HG03565 (cell line): ENCODE measurements around the gene ZNF227.
"Not testable (repeated sequence)": the region's sequence is repeated elsewhere in the genome, so short reads cannot be mapped to it uniquely, and the experiment has no call there.

Experiments used
- ATAC-seq: cut with Tn5 transposase; IDR thresholded peaks from one replicate; pipeline ENCODE4 v1.9.1; 2021; ENCODE audit warnings: mild to moderate bottlenecking, moderate library complexity; ENCODE audit not compliant: unreplicated experiment

The ZNF227 gene

DNA sequence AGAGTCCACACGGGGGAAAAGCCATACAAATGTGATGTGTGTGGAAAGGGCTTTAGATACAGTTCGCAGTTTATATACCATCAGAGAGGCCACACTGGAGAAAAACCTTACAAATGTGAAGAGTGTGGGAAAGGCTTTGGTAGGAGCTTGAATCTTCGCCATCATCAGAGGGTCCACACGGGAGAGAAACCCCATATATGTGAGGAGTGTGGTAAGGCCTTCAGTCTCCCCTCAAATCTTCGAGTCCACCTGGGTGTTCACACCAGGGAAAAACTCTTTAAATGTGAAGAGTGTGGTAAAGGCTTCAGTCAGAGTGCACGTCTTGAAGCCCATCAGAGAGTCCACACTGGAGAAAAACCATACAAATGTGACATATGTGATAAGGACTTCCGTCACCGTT, 24.1 kb downstream of the ZNF227 start:
- ATAC-seq, result no peak

DNA sequence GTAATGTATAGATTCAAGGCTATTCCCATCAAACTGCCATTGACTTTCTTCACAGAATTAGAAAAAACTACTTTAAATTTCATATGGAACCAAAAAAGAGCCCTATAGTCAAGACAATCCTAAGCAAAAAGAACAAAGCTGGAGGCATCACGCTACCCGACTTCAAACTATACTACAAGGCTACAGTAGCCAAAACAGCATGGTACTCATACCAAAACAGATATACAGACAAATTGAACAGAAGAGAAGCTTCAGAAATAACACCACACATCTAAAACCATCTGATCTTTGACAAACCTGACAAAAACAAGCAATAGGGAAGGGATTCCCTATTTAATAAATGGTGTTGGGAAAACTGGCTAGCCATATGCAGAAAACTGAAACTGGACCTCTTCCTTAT, 40.0 kb downstream of the ZNF227 start:
- ATAC-seq, result not testable (repeated sequence)

DNA sequence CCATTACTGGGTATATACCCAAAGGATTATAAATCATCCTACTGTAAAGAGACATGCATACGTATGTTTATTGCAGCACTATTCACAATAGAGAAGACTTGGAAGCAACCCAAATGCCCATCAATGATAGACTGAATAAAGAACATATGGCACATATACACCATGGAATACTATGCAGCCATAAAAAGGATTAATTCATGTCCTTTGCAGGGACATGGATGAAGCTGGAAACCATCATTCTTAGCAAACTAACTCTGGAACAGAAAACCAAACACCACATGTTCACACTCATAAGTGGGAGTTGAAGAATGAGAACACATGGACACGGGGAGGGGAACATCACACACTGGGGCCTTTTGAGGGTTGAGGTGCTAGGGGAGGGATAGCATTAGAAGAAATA, 41.1 kb downstream of the ZNF227 start:
- ATAC-seq, result not testable (repeated sequence)

DNA sequence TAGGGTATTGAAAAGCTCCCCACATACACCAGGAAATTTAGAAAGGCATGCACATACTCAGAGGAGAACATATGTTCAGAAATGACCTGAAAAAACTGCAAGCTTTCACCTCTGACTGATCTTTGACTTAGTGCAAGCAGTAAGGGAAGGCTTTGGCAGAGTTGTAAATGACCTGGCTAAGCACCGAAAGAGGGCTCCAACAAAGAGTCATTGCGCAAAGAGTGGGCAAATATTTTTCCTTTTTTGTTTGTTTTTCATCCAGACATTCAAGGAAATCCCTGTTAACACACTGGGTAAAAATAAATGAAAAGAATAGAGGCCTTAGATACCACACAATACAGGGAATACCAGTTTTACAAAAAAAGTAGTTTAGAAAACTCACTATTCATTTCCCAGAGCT, 42.2 kb downstream of the ZNF227 start:
- no peak for ATAC-seq

DNA sequence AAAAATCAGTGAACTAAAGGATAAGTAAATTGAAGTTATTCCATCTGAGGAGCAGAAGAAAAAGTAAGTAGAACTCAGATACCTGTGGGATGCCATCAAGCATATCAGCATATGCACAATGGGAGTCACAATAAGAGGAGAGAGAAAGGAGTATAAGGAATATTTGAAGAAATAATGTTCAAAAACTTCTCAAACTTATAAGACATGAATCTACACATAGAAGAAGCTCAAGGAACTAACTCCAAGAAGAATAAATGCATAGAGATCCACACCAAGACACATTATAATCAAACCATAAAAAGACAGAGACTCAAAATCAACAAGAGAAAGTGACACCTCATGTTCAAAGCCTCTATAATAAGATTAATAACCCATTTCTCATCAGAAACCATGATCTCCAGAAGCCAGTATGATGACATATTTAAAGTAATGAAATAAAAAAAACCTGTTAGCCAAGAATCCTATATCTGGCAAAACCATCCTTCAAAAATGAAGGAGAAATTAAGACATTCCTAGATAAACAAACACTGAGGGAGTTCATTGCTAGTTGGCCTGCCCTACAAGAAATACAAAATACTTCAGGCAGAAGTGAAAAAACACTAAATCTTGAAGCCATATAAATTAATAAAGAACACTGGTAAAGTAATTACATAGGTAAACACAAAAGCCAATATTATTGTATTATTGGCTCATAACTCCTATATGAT, 43.5 kb downstream of the ZNF227 start:
- no peak for ATAC-seq

DNA sequence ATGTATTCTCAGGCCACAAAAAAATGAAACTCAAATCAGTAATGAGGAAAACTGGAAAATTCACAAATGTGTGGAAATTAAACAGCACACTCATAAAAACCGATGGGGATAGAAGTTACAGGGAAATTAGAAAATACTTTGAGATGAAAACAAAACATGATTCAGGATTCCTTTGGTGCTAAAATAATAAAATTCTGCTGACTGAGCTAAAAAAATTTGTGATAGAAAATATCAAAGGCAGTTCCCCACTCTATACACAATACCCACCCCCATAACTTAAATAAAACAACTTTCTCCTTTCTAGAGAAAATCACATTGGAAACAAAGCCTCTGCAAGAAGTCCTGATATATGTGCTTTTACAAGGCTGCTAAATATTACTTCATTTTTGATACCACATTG, 45.8 kb downstream of the ZNF227 start:
- no peak for ATAC-seq

DNA sequence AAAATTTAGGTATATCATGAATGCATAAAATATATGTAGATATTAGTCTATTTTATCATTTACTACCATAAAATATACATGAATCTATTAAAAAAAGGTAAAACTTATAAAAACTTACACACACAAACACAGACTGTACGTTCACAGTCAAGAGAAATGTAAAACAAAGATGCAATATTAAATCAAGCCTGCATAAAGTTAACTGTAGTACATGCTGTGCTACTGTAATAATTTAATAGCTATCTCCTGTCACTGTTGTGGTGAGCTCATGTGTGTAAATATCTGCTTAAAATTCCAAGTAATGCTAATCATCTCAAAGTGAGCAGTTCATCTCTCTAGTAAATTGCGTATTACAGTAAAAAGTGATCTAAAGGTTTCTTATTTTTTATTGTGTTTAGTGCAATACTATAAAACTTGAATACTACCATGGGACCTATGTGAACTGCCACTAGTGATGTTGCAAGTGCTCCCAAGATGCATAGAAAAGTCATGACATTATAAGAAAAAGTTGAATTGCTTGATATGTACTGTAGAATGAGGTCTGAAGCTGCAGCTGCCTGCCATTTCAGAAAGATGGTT, 46.6 kb downstream of the ZNF227 start:
- ATAC-seq, result no peak

DNA sequence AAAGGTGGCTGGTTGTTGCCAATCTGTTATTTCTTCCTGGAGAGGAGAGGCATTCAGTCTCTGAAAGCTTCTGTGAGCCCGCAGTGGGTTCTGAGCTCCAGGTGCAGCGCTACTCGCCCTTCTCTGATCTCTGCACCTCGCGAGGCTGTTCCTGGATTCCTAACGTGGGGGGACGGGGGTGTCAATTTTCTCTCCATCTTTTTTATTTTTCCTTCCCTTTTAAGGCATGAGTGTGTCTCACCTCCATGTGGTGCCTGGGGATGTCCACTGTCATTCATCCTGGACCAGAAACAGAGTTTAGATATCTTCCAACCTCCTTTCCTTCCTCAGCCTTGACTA, 48.0 kb downstream of the ZNF227 start:
- ATAC-seq, result no peak

DNA sequence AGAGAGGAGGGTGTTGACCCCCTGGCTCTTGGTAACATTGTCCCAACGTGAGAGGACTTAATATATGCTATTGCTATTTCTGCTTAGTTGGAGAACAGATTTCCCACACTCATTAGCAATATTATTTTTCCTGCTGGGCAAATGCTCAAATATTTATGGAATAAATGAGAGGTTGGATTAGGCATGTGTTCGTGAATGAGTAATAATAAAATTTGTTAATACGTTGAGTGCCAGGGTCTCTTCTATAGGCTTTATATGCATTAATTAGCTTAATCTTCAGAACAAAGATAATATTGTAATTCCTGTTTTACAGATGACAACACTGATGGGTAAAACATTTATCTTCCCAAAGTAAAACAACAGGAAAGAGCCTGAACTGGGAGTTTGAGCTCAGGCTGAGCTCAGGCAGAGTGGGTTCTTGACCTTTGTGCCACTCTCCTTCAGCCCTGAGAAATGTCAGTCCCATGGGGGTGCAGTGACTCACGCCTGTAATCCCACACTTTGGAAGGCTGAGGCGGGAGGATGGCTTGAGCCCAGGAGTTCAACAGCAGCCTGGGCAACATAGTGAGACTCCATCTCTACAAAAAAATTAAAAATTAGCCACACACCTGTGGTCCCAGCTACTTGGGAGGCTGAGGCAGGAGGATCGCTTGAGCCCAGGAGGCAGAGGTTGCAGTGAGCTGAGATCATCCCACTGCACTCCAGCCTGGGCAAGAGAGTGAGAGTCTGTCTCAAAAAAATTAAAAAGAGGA, 48.5 kb downstream of the ZNF227 start:
- no peak for ATAC-seq

DNA sequence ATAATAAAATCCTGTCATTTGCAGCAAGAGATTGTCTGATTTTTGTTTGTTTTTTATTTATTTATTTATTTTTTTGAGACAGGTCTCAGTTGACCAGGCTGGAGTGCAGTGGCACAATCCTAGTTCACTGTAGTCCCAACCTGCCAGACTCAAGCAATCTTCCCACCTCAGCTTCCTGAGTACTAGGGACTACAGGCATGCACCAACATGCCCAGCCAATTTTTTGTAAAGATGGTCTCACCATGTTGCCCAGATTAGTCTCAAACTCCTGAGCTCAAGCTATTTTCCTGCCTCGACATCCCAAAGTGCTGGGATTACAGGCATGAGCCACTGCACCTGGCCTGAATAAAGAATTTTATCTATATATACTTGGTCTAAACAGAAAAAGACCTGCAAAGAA, 65.0 kb downstream of the ZNF227 start:
- no peak for ATAC-seq

DNA sequence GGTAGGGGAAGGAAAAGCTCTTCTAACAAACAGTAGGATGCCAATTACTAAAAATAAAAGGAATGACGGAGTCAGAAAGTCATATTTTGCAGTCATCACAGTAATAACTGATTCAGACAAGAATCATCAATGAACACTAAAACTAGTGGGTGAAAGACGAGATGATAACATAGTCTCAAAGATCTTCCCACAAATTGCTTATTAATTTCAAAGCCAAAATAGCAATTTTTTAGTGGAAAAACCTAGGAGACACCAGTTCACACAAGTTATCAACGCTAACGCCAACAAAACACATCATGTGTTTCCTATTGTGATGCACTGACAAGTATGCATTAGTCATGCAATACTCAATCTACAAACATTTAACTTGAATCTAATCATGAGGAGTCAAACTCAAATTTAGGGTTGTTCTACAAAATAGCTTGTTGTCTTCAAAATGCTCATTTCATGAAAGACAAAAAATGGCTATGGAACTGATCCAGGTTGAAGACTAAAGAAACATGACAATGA, 65.9 kb downstream of the ZNF227 start:
- ATAC-seq, result no peak

DNA sequence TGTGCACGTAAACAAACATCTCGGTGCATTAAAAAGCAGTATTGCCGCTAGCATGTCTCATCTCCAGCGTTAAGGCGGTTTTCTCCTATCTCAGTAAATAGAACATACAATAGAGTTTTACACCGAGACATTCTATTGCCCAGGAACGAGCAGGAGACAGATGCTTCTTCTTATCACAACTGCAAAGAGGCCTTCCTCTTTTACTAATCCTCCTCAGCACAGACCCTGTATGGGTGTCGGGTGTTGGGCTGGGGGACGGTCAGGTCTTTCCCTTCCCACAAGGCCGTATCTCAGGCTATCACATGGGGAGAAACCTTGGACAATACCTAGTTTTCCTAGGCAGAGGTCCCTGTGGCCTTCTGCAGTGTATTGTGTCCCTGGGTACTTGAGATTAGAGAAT, 68.6 kb downstream of the ZNF227 start:
- ATAC-seq, result no peak

DNA sequence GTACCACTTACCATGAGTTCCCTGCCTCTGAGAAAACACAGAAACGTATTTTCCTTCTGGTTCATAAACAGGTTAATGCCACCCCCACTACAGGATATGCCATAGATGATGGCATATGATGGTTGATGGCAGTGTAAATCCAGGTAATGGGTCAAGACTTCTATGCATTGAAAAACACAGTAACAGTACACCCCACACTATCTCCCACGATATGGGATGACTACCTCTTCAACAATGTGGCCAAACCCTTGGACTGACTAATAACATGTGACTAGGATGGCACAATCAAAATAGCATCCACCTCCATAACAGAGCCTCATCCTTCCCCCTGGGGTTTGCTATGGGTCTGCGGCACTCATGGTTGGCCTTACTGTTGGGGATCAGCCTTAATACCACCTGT, 70.5 kb downstream of the ZNF227 start:
- no peak for ATAC-seq

DNA sequence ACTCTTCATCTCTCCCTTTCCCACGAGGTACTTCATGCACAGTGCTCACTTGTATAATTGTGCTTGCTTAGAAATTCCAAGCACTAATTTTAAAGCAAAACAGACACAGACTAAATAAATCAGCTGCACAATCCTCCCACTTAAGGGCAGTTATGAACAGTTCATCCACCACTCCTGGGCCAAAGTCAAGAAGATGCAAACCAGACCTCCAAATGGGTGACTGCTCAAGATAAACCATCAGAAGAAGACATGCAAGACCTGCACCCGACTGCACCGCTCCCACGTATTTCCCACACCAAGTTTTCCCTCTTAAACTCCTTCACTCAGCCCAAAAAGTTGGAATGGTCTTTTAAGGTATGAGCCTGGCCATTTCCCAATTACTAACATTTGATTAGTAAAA, 72.6 kb downstream of the ZNF227 start:
- no peak for ATAC-seq
